ENCODE measurements around the gene PSTPIP1. TPM values are rescaled to one million over a fixed set of nuclear protein-coding genes. Genes with fewer than 3 reads are reported as not detected.

Gene PSTPIP1
- total and polyA plus RNA-seq, 10 of the 15 experiments (the other 5 are each of a cell fraction or from before 2014, with no cell fraction given) = 0.50 to 29.3 (median 14.5) TPM

- TF ChIP-seq NKRF (conservative IDR thresholded peaks at IDR 0.05) (no peak), HDAC2 (IDR thresholded peaks at IDR 0.05) (no peak)
Measured at GRCh38 chr15:77057685-77058084, 62.8 kb downstream of the PSTPIP1 start (continued).

GRCh38 chr15:77058468-77058867, 63.5 kb downstream of the PSTPIP1 start:
- H3K27ac ChIP-seq (ENCODE audit: control insufficient read depth, insufficient read depth) = no peak overlapping the region
- DNase-seq (ENCODE audit: low read depth, low spot score) = no peak
- H3K4me1 ChIP-seq (ENCODE audit: control insufficient read depth, insufficient read depth, low read length) = peaks cover 10% of the 10 kb centered on the region
- BruUV-seq (replicated peaks) = no TSS peak
- ChIA-PET CTCF (interaction anchor here (1.0 to 1.4 kb wide), 3 partner anchors 9 to 49 kb away, joined by 3 to 4 read pairs (median 3); no protein-coding TSS in a partner anchor), RAD21 (ENCODE audit: unreplicated experiment) (interaction anchor here (0.6 to 1.1 kb wide), 3 partner anchors 43 to 546 kb away, joined by 3 to 4 read pairs (median 4); no protein-coding TSS in a partner anchor), POLR2A (interaction anchor here (0.5 to 1.4 kb wide), 3 partner anchors 8 to 27 kb away, joined by 3 to 4 read pairs (median 4); no protein-coding TSS in a partner anchor), SMC1A (ENCODE audit: uncharacterized antibody, unreplicated experiment) (interaction anchor here (0.7 to 1.2 kb wide), 4 partner anchors 9 to 266 kb away, joined by 3 to 4 read pairs (median 4); no protein-coding TSS in a partner anchor)
- no peaks in the 10 kb centered on the region for H3K9me3 ChIP-seq (replicated peaks; ENCODE audit: control insufficient read depth, insufficient read depth, low read length)
- no peak overlapping the region for H2AFZ ChIP-seq (ENCODE audit: control insufficient read depth, low read depth, low read length)
- FAIRE-seq = no peak
- H3K27me3 ChIP-seq (replicated peaks in 1 of 2; ENCODE audit: control insufficient read depth in 2 of 2, insufficient read depth in 2 of 2, low read length in 1 of 2) = no peaks in the 10 kb centered on the region
- 92% methylated on average over 4 of the region's 4 CpGs for WGBS (ENCODE audit: insufficient coverage, insufficient replicate concordance, low lambda C conversion rate, missing lambda C conversion rate)
- H3K36me3 ChIP-seq (ENCODE audit: control insufficient read depth in 2 of 2, insufficient read depth in 2 of 2, low read length in 1 of 2) = no peaks in the 10 kb centered on the region
- no peaks in the 10 kb centered on the region for H4K20me1 ChIP-seq (ENCODE audit: control insufficient read depth, insufficient read depth)
- no peak overlapping the region for H3K9ac ChIP-seq (ENCODE audit: control insufficient read depth, insufficient read depth, low read length)
- no peak for TF ChIP-seq TARDBP (IDR thresholded peaks at IDR 0.05; ENCODE audit: borderline replicate concordance)
- TF ChIP-seq CBX5 (IDR thresholded peaks at IDR 0.05; ENCODE audit: low read depth) = no peak
- TF ChIP-seq ZBTB11 (CRISPR knock-in tag; IDR thresholded peaks at IDR 0.05) = no peak
- no peak for TF ChIP-seq PRDM15 (CRISPR knock-in tag; IDR thresholded peaks at IDR 0.05)
- no peak for TF ChIP-seq MTA3 (IDR thresholded peaks at IDR 0.05; ENCODE audit: borderline replicate concordance, low read length)
- TF ChIP-seq ATF3 (IDR thresholded peaks at IDR 0.05; ENCODE audit: borderline replicate concordance, extremely low read depth, low read depth, low read length) = no peak
- TF ChIP-seq FOXM1 (IDR thresholded peaks at IDR 0.05; ENCODE audit: low read depth, low read length) = no peak
- no peak for TF ChIP-seq NFXL1 (IDR thresholded peaks at IDR 0.05; ENCODE audit: borderline replicate concordance)
- no peak for TF ChIP-seq STAT3 (IDR thresholded peaks at IDR 0.05; ENCODE audit: low read depth, low read length)
- no peak for TF ChIP-seq CBX3 (IDR thresholded peaks at IDR 0.05; ENCODE audit: borderline replicate concordance, low read depth)
- TF ChIP-seq CHD2 (IDR thresholded peaks at IDR 0.05; ENCODE audit: borderline replicate concordance, low read depth, low read length) = no peak
- TF ChIP-seq MTA2 (IDR thresholded peaks at IDR 0.05; ENCODE audit: low read depth) = no peak
- H3K79me2 ChIP-seq (ENCODE audit: control insufficient read depth, insufficient read depth, low read length) = peaks cover 22% of the 10 kb centered on the region
- H3K4me2 ChIP-seq (ENCODE audit: control insufficient read depth, insufficient read depth) = no peak overlapping the region
- in situ Hi-C loops (cut with MboI) (no loop called here), intact Hi-C loops (cut with micrococcal nuclease; ENCODE audit: unreplicated experiment) (no loop called here)
- H3K4me3 ChIP-seq = no peak overlapping the region
- ATAC-seq = no peak
